GM12878 (cell line): ENCODE results near the gene YTHDF1. TPM values are rescaled to one million over a fixed set of nuclear protein-coding genes. Genes with fewer than 3 reads are reported as not detected.

ENCODE experiments used
- ATAC-seq: fragments of 200-7000 bp; cut with Tn5 transposase; 3 replicates; pipeline ENCODE4 v1.9.1; 2020; ENCODE audit warnings: mild to moderate bottlenecking, moderate library complexity
- BruUV-seq: library from RNA; stranded (reverse); fragments of 400-500 nt; replicated peaks from 2 replicates; lab custom pipeline; 2021; lab: Mats Ljungman, UMichigan
- CTCF ChIA-PET: fragments of 300-600 bp; sonication (Branson Sonifier 250); formaldehyde crosslinking; extraction: SDS; loops from one replicate; lab custom pipeline; 2021; ENCODE audit warnings: inconsistent platforms; lab: Yijun Ruan, JAX
- POLR2A ChIA-PET: fragments of 350-600 bp; formaldehyde crosslinking; extraction: SDS; loops from one replicate; lab custom pipeline; 2021; ENCODE audit warnings: inconsistent platforms; lab: Charles Lee
- RAD21 ChIA-PET: fragments of 300-600 bp; sonication (Branson Sonifier 250); formaldehyde crosslinking; loops from one replicate; lab custom pipeline; 2023; ENCODE audit warnings: antibody characterized with exemption; ENCODE audit not compliant: unreplicated experiment; lab: Charles Lee
- SMC1A ChIA-PET: fragments of 300-600 bp; sonication (Branson Sonifier 250); formaldehyde crosslinking; loops from one replicate; lab custom pipeline; 2023; ENCODE audit not compliant: unreplicated experiment, uncharacterized antibody; lab: Charles Lee
- DNase-seq: peaks from one replicate; pipeline ENCODE4 v3.0.0-alpha.2; 2011; ENCODE audit warnings: low read depth, low spot score
- FAIRE-seq: peaks from 3 replicates; lab custom pipeline; 2011; peaks lifted over from hg19 to GRCh38; lab: Jason Lieb, UNC
- H2AFZ ChIP-seq: 2 replicates; pipeline ENCODE4 v1.6.0; 2011; ENCODE audit warnings: low read depth, low read length, control low read depth; ENCODE audit not compliant: control insufficient read depth
- H3K27ac ChIP-seq: 2 replicates; pipeline ENCODE4 v1.5.1; 2011; ENCODE audit warnings: control low read depth; ENCODE audit not compliant: control insufficient read depth, insufficient read depth
- H3K27me3 ChIP-seq, 2 experiments: replicated peaks in 1 of 2; 2 replicates each; pipeline versions ENCODE4 v1.6.0 to v1.6.1; 2011; ENCODE audit warnings: low read length in 1 of 2; ENCODE audit not compliant: control insufficient read depth in 2 of 2, insufficient read depth in 2 of 2
- H3K36me3 ChIP-seq, 2 experiments: 2 replicates each; pipeline ENCODE4 v1.5.1; 2011; ENCODE audit warnings: low read length in 1 of 2; ENCODE audit not compliant: control insufficient read depth in 2 of 2, insufficient read depth in 2 of 2
- H3K4me1 ChIP-seq: 2 replicates; pipeline ENCODE4 v1.6.1; 2011; ENCODE audit warnings: mild to moderate bottlenecking, low read length, moderate library complexity, mixed read lengths; ENCODE audit not compliant: control insufficient read depth, insufficient read depth
- H3K4me2 ChIP-seq: 2 replicates; pipeline ENCODE4 v1.6.0; 2011; ENCODE audit warnings: control low read depth; ENCODE audit not compliant: control insufficient read depth, insufficient read depth
- H3K4me3 ChIP-seq: fragments of 200-600 bp; sonication (generic); 2 replicates; pipeline ENCODE4 v1.5.1; 2016
- H3K79me2 ChIP-seq: 2 replicates; pipeline ENCODE4 v1.6.0; 2011; ENCODE audit warnings: low read length; ENCODE audit not compliant: control insufficient read depth, insufficient read depth
- H3K9ac ChIP-seq: 2 replicates; pipeline ENCODE4 v1.8.0; 2011; ENCODE audit warnings: low read length, control low read depth, mixed read lengths; ENCODE audit not compliant: control insufficient read depth, insufficient read depth
- H3K9me3 ChIP-seq: replicated peaks from 3 replicates; pipeline ENCODE4 v1.5.1; 2011; ENCODE audit warnings: mild to moderate bottlenecking, low read length; ENCODE audit not compliant: control insufficient read depth, insufficient read depth
- H4K20me1 ChIP-seq: 2 replicates; pipeline ENCODE4 v1.6.0; 2011; ENCODE audit not compliant: control insufficient read depth, insufficient read depth
- MTA2 ChIP-seq: fragments of 450-650 bp; IDR thresholded peaks from 2 replicates; pipeline ENCODE4 v1.6.1; 2016; ENCODE audit warnings: low read depth, mild to moderate bottlenecking, moderate library complexity
- POU2F2 ChIP-seq: IDR thresholded peaks from 3 replicates; pipeline ENCODE4 v1.6.1; 2011; ENCODE audit warnings: low read depth, mild to moderate bottlenecking, low read length, borderline replicate concordance
- WGBS: methylation state at CpG from one replicate; pipeline ENCODE4 v1.1.6; 2016; ENCODE audit warnings: low lambda C conversion rate; ENCODE audit not compliant: insufficient replicate concordance, insufficient coverage; ENCODE audit errors: missing lambda C conversion rate; 5-methylcytosine and 5-hydroxymethylcytosine counted together
- in situ Hi-C: fragments of 300-500 bp; cut with MboI; formaldehyde crosslinking; loops from 9 replicates; pipeline ENCODE4 v1.14.3; 2018; ENCODE audit warnings: mixed read lengths
- intact Hi-C: fragments of 100-400 bp; cut with micrococcal nuclease; formaldehyde crosslinking; loops from one replicate; pipeline ENCODE4 v1.14.2; 2022; ENCODE audit not compliant: unreplicated experiment
- polyA plus RNA-seq, 11 experiments: library from polyadenylated mRNA; depleted of rRNA in 4 of 11; unstranded in 6 of 11; stranded (reverse) in 5 of 11; fragments of >200 nt; fragmentation: Nextera tagmentation in 4 of 11; fragmentation: Illumina TruSeq in 1 of 11; extraction: Ambion mirVana in 4 of 11; extraction: Trizol in 1 of 11; gene quantifications; 1 replicate in 1 of 11; 2 replicates in 10 of 11; pipeline versions ENCODE4 v1.2.1 to v1.2.3, GENCODE V29; 2011 to 2016; ENCODE audit warnings: inconsistent platforms in 2 of 11, missing spikeins in 2 of 11, low read depth in 1 of 11
- total RNA-seq, 4 experiments: library from RNA; depleted of rRNA in 3 of 4; stranded (reverse); fragments of >200 nt in 3 of 4; fragmentation: Illumina TruSeq in 1 of 4; extraction: Trizol in 1 of 4; gene quantifications; 2 replicates each; pipeline versions ENCODE4 v1.2.1 to v1.2.3, GENCODE V29; 2013 to 2021
- TF ChIP-seq, protein P1 (sequence below): fragments of 450-650 bp; formaldehyde crosslinking; IDR thresholded peaks from 2 replicates; pipeline ENCODE4 v1.4.0; 2022; ENCODE audit warnings: mild to moderate bottlenecking, moderate library complexity

YTHDF1 gene
- total and polyA plus RNA-seq, 10 of the 15 experiments (the other 5 are each of a cell fraction or from before 2014, with no cell fraction given): 4.6 to 37.8 (median 20.5) TPM

DNA sequence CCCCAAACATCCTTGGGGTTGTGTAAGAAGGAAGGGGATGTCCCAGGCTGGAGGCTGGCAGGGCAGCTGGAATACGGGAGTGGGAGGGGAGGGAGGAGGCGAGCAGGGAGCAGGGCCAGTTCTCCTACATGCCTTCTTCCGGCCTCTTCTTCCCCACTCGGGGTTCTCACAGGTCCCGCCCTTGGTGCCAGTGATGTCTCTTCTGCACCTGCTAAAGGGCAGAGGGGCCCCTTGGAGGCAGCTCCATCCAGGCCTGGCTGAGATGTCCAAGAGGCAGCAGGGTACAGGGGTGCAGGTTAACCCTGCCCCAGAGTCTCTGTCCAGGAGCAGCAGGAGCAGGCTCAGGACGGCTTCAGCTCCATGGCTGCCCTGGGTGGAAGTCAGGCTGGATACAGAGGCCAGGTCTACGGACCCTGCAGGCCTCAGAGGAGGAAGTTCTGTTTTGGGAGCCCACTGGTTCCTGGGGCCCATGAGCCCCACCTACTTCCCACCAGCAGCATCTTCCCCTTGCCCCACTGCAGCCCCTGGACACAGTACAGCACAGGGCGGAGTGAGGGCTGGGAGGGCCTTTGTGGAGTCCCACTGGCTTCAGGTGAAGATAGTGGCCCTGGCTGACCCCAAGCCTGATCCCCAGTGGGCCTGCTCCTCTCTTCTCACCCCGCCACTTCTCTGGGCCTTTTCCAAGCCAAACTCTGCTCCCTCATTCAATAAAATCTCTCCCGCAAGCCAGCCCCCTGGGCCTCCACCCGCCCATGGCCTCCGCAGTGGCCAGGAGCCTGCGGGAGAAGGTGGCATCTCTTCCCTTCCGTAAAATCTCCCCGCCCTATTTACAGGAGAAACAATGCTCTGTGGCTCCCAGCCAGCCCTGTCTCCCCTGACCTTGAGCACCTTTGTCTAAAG, 60.4 kb downstream of the YTHDF1 start:
- Histone ChIP-seq H3K4me2 (no peak overlapping the region), H2AFZ (no peak overlapping the region), H3K27ac (no peak overlapping the region), H3K9me3 (no peaks in the 10 kb centered on the region), H3K27me3 (peaks cover 0 to 5% of the 10 kb centered on the region in 2 experiments; a peak in 2 of 4 replicates), H3K4me3 (no peak overlapping the region), H3K9ac (no peak overlapping the region), H4K20me1 (no peaks in the 10 kb centered on the region), H3K4me1 (no peaks in the 10 kb centered on the region), H3K79me2 (no peaks in the 10 kb centered on the region), H3K36me3 (no peaks in the 10 kb centered on the region)
- FAIRE-seq (no peak), DNase-seq (no peak), ATAC-seq (no peak)
- WGBS: 27% methylated on average over 14 of the region's 15 CpGs
- CTCF ChIA-PET: no interaction called here
- in situ Hi-C loops: no loop called here
- intact Hi-C loops: no loop called here
- SMC1A ChIA-PET: no interaction called here
- RAD21 ChIA-PET: no interaction called here
- TF ChIP-seq, protein P1, sequence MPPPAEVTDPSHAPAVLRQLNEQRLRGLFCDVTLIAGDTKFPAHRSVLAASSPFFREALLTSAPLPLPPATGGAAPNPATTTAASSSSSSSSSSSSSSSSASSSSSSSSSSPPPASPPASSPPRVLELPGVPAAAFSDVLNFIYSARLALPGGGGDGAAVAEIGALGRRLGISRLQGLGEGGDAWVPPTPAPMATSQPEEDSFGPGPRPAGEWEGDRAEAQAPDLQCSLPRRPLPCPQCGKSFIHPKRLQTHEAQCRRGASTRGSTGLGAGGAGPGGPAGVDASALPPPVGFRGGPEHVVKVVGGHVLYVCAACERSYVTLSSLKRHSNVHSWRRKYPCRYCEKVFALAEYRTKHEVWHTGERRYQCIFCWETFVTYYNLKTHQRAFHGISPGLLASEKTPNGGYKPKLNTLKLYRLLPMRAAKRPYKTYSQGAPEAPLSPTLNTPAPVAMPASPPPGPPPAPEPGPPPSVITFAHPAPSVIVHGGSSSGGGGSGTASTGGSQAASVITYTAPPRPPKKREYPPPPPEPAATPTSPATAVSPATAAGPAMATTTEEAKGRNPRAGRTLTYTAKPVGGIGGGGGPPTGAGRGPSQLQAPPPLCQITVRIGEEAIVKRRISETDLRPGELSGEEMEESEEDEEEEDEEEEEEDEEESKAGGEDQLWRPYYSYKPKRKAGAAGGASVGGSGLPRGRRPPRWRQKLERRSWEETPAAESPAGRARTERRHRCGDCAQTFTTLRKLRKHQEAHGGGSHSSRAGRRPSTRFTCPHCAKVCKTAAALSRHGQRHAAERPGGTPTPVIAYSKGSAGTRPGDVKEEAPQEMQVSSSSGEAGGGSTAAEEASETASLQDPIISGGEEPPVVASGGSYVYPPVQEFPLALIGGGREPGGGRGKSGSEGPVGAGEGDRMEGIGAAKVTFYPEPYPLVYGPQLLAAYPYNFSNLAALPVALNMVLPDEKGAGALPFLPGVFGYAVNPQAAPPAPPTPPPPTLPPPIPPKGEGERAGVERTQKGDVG: no peak
- TF ChIP-seq POU2F2 (no peak), MTA2 (no peak)
- POLR2A ChIA-PET: no interaction called here
- no TSS peak for BruUV-seq
